GM12872 (cell line): ENCODE measurements around the gene OR7A10.

Experiments used
- TF ChIP-seq, protein P1 (sequence below): IDR thresholded peaks from 3 replicates; pipeline ENCODE4 v1.5.1; 2011; ENCODE audit warnings: low read depth, mild to moderate bottlenecking, low read length, moderate library complexity; ENCODE audit not compliant: insufficient read depth

Gene OR7A10

DNA sequence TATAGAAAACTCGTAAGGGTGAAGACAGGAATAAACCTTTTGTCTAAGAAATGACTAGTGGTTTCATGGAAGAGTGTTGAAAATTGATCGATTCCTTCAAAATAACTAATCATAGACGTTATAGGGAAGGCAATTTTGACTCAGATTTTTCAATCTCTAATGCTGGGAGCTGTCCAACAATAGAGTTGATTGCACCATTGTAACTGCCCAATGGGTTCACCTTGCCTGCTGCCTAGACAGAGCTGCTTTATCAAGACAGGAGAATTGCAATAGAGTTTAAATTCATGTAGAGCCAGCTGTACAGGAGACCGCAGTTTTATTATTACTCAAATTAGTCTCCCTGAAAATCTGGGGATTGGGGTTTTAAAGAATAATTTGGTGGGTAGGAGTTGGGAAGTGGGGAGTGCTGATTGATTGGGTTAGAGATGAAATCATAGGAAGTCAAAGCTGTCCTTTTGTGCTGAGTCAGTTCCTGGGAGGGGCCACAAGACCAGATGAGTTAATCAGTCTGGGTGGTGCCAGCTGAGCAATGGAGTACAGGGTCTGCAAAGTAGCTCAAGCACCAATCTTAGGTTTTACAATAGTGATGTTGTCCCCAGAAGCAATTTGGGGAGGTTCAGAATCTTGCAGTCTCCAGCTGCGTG, 53.5 kb downstream of the OR7A10 start:
- TF ChIP-seq, protein P1, sequence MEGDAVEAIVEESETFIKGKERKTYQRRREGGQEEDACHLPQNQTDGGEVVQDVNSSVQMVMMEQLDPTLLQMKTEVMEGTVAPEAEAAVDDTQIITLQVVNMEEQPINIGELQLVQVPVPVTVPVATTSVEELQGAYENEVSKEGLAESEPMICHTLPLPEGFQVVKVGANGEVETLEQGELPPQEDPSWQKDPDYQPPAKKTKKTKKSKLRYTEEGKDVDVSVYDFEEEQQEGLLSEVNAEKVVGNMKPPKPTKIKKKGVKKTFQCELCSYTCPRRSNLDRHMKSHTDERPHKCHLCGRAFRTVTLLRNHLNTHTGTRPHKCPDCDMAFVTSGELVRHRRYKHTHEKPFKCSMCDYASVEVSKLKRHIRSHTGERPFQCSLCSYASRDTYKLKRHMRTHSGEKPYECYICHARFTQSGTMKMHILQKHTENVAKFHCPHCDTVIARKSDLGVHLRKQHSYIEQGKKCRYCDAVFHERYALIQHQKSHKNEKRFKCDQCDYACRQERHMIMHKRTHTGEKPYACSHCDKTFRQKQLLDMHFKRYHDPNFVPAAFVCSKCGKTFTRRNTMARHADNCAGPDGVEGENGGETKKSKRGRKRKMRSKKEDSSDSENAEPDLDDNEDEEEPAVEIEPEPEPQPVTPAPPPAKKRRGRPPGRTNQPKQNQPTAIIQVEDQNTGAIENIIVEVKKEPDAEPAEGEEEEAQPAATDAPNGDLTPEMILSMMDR: no peak
